GM12875 (cell line): ENCODE results near the gene FCHO1.

Experiments used
- H3K4me3 ChIP-seq: one replicate; pipeline ENCODE4 v1.5.1; 2011; ENCODE audit warnings: low read depth, low read length, control low read depth
- CTCF ChIP-seq: IDR thresholded peaks from 2 replicates; pipeline ENCODE4 v1.5.1; 2011; ENCODE audit warnings: low read depth, mild to moderate bottlenecking, control low read depth, inconsistent platforms, low read length, moderate library complexity, borderline replicate concordance; ENCODE audit not compliant: insufficient read depth

The FCHO1 gene

GRCh38 chr19:17734146-17734545 is 17.1 kb upstream of the FCHO1 start:
- no peak for TF ChIP-seq CTCF
- H3K4me3 ChIP-seq = no peak overlapping the region

- H3K4me3 ChIP-seq = no peak overlapping the region
- TF ChIP-seq CTCF = no peak
Observed at GRCh38 chr19:17735410-17735809, 15.9 kb upstream of the FCHO1 start.

- H3K4me3 ChIP-seq = no peak overlapping the region
- TF ChIP-seq CTCF = no peak
Observed at GRCh38 chr19:17737690-17738153, 13.6 kb upstream of the FCHO1 start.

- no peak overlapping the region for H3K4me3 ChIP-seq
- no peak for TF ChIP-seq CTCF
Observed at GRCh38 chr19:17739121-17739875, 12.0 kb upstream of the FCHO1 start.

GRCh38 chr19:17741456-17741855 is 9.8 kb upstream of the FCHO1 start:
- no peak overlapping the region for H3K4me3 ChIP-seq
- no peak for TF ChIP-seq CTCF

GRCh38 chr19:17743874-17744580 is 7.2 kb upstream of the FCHO1 start:
- no peak for TF ChIP-seq CTCF
- H3K4me3 ChIP-seq = no peak overlapping the region
